Hematopoietic multipotent progenitor cell (in vitro differentiated cells): Measurements from ENCODE around the gene FGFR3. TPM values are rescaled to one million over a fixed set of nuclear protein-coding genes. Genes with fewer than 3 reads are reported as not detected.

Source experiments
- DNase-seq, 3 donors: peaks; one replicate each; pipeline ENCODE4 v3.0.0-alpha.2; 2011 to 2015; ENCODE audit warnings: low read depth in 2 of 3, low spot score in 2 of 3
- total RNA-seq: library from RNA; depleted of rRNA; stranded (reverse); fragments of >200 nt; gene quantifications from one replicate; pipeline ENCODE4 v1.2.3, GENCODE V29; 2012

The FGFR3 gene
- total RNA-seq, 1 donor = 0.54 TPM

DNA sequence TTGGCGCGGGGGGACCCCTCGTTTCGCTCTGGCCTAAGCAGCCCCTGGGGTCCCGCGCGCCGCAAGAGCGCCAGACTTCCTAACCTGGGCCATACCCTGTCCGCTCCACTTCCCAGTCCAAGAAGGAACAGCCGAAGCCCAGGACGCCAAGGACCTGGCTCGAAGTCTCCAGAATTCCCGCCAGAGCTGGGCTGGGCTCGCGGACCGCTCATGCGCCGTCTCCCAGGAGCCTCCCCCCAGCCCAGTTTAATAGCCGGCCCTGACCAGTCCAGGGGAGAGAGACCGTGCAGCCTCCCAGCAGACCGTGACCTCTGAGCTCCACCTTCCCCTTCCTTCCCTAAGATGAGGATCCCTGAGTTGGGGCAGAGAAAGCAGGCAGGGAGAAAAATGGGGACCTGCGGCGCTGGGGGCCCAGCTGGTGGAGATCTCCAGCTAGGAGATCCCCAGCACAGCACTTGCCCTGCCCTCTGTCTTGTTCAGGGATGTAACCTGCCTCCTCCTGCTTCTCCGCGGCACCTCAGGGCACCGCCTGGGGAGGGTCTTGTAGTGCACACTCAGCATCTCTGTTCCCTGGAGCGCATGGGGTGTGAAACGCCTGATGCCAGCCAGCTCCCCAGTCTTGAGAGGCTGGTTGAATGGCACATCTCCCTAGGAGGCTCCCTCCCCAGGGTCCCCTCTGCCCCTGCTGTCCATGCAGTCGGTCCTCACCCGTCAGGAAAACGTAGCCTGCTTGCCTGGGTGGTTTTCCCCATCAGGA, 64.0 kb downstream of the FGFR3 start:
- DNase-seq = no peak

DNA sequence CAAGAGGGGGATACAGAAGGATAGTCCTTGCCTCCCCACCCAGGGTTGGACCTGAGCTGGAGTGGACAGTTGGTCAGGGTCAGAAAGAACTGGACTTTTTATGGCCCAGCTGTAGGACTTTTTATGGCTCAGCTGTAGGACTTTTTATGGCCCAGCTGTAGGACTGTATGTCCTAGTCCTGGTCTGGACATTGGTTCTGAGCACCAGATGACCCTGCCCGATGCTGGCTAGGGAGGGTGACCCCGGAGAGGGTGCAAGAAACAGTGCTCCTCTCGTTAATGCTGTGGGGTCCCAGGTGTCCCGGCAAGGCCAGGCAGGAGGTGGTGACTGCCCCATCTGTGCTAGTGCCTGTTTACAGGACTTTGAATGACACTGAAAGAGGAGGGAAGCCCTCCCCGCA, 64.8 kb downstream of the FGFR3 start:
- no peak for DNase-seq

Other genes starting within 250 kb of the FGFR3 start
- gene FAM53A, start 109.0 kb upstream of the FGFR3 start, total RNA-seq = 9.4 TPM
- 39.0 TPM for gene SLBP, start 81.0 kb upstream of the FGFR3 start, total RNA-seq
- gene TMEM129, start 72.0 kb upstream of the FGFR3 start, total RNA-seq = 46.3 TPM
- 49.3 TPM for gene TACC3, start 71.8 kb upstream of the FGFR3 start, total RNA-seq
- 75.9 TPM for gene LETM1, start 62.9 kb downstream of the FGFR3 start, total RNA-seq
- gene NSD2, start 78.1 kb downstream of the FGFR3 start, total RNA-seq = 41.7 TPM
- 33.9 TPM for gene NELFA, start 215.7 kb downstream of the FGFR3 start, total RNA-seq